Cardiac muscle cell (in vitro differentiated cells and primary cell): ENCODE measurements around the gene ANKRD44. TPM values are rescaled to one million over a fixed set of nuclear protein-coding genes. Genes with fewer than 3 reads are reported as not detected.
"Not testable (repeated sequence)": the region's sequence is repeated elsewhere in the genome, so short reads cannot be mapped to it uniquely, and the experiment has no call there.

Source experiments
- DNase-seq, 2 donors: peaks; one replicate each; pipeline versions ENCODE4 v3.0.0 to v3.0.0-alpha.2; 2010 to 2017; ENCODE audit warnings: low read depth in 1 of 2, low spot score in 1 of 2
- H3K27ac ChIP-seq: fragments of 200-600 bp; sonication (generic); 2 replicates; pipeline ENCODE4 v1.5.1; 2016
- H3K27me3 ChIP-seq: fragments of 200-600 bp; sonication (generic); 2 replicates; pipeline ENCODE4 v1.6.0; 2016; ENCODE audit warnings: control low read depth
- H3K36me3 ChIP-seq: fragments of 200-600 bp; sonication (generic); 2 replicates; pipeline ENCODE4 v1.5.1; 2016; ENCODE audit warnings: control low read depth
- H3K4me1 ChIP-seq: fragments of 200-600 bp; sonication (generic); 2 replicates; pipeline ENCODE4 v1.8.1; 2017; ENCODE audit warnings: low read depth, mild to moderate bottlenecking, mixed run types
- H3K4me3 ChIP-seq: fragments of 200-600 bp; sonication (generic); 2 replicates; pipeline ENCODE4 v1.5.1; 2016; ENCODE audit warnings: mild to moderate bottlenecking
- H3K9me3 ChIP-seq: fragments of 200-600 bp; sonication (generic); 2 replicates; pipeline ENCODE4 v1.5.1; 2017; ENCODE audit warnings: low read depth, mild to moderate bottlenecking, control low read depth
- polyA plus RNA-seq: library from polyadenylated mRNA; unstranded; fragments of >200 nt; fragmentation: Nextera tagmentation; extraction: Ambion mirVana; gene quantifications from 2 replicates; pipeline ENCODE4 v1.2.1, GENCODE V29; 2016
- total RNA-seq: library from RNA; depleted of rRNA; stranded (reverse); fragments of >200 nt; gene quantifications from 2 replicates; pipeline ENCODE4 v1.2.3, GENCODE V29; 2016
- TF ChIP-seq, protein P1 (sequence below): IDR thresholded peaks from 2 replicates; pipeline ENCODE4 v1.5.1; 2012; ENCODE audit warnings: low read depth, mild to moderate bottlenecking, low read length

ANKRD44 gene
- total and polyA plus RNA-seq, 2 experiments from 2014 or later, result 4.0 to 5.0 TPM

DNA sequence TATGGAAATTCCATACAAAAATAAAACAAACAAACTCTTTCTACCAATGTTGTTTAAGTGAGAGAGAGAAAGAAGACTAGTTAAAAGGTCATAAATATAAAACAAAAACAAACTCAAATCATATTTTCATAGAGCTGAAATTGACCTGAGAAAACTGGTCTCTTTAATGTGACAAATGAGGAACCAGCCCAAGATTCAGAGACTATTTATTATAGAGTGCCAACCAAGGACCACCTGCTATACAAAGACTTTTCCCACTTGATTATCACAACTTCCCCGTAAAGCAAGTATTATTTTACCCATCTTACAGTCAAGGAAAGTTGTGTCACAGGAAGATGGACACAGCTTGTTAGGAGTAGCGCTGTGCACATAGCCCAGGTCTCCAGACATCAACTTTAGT lies 13.3 kb downstream of the ANKRD44 start:
- H3K27me3 ChIP-seq, result no peaks in the 10 kb centered on the region
- H3K4me3 ChIP-seq, result no peak overlapping the region
- H3K36me3 ChIP-seq, result no peaks in the 10 kb centered on the region
- TF ChIP-seq, protein P1, sequence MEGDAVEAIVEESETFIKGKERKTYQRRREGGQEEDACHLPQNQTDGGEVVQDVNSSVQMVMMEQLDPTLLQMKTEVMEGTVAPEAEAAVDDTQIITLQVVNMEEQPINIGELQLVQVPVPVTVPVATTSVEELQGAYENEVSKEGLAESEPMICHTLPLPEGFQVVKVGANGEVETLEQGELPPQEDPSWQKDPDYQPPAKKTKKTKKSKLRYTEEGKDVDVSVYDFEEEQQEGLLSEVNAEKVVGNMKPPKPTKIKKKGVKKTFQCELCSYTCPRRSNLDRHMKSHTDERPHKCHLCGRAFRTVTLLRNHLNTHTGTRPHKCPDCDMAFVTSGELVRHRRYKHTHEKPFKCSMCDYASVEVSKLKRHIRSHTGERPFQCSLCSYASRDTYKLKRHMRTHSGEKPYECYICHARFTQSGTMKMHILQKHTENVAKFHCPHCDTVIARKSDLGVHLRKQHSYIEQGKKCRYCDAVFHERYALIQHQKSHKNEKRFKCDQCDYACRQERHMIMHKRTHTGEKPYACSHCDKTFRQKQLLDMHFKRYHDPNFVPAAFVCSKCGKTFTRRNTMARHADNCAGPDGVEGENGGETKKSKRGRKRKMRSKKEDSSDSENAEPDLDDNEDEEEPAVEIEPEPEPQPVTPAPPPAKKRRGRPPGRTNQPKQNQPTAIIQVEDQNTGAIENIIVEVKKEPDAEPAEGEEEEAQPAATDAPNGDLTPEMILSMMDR, result no peak
- DNase-seq, result no peak
- H3K4me1 ChIP-seq, result no peaks in the 10 kb centered on the region
- no peaks in the 10 kb centered on the region for H3K9me3 ChIP-seq
- no peak overlapping the region for H3K27ac ChIP-seq

- Histone ChIP-seq H3K4me3 (no peak overlapping the region), H3K36me3 (no peaks in the 10 kb centered on the region), H3K27ac (no peak overlapping the region), H3K9me3 (no peaks in the 10 kb centered on the region), H3K27me3 (no peaks in the 10 kb centered on the region), H3K4me1 (no peaks in the 10 kb centered on the region)
- no peak for DNase-seq
- TF ChIP-seq, protein P1, result no peak
Observed at GRCh38 chr2:197296835-197297234, 13.7 kb downstream of the ANKRD44 start.

GRCh38 chr2:197294260-197294659 lies 16.3 kb downstream of the ANKRD44 start:
- no peaks in the 10 kb centered on the region for H3K9me3 ChIP-seq
- TF ChIP-seq, protein P1, result no peak
- H3K27me3 ChIP-seq, result no peaks in the 10 kb centered on the region
- no peaks in the 10 kb centered on the region for H3K4me1 ChIP-seq
- no peak for DNase-seq
- H3K27ac ChIP-seq, result no peak overlapping the region
- H3K4me3 ChIP-seq, result no peak overlapping the region
- H3K36me3 ChIP-seq, result no peaks in the 10 kb centered on the region

- Histone ChIP-seq H3K4me1 (no peaks in the 10 kb centered on the region), H3K36me3 (no peaks in the 10 kb centered on the region), H3K9me3 (no peaks in the 10 kb centered on the region), H3K27me3 (no peaks in the 10 kb centered on the region), H3K27ac (no peak overlapping the region), H3K4me3 (no peak overlapping the region)
- TF ChIP-seq, protein P1, result no peak
- peak in 1 of 2 donors; percentile 49 for DNase-seq
Observed at GRCh38 chr2:197293252-197294007, 17.1 kb downstream of the ANKRD44 start.

GRCh38 chr2:197292619-197293018 lies 18.0 kb downstream of the ANKRD44 start:
- H3K36me3 ChIP-seq, result no peaks in the 10 kb centered on the region
- H3K27ac ChIP-seq, result no peak overlapping the region
- H3K9me3 ChIP-seq, result no peaks in the 10 kb centered on the region
- no peaks in the 10 kb centered on the region for H3K27me3 ChIP-seq
- H3K4me1 ChIP-seq, result no peaks in the 10 kb centered on the region
- TF ChIP-seq, protein P1, result no peak
- no peak overlapping the region for H3K4me3 ChIP-seq
- no peak for DNase-seq

- not testable (repeated sequence) for H3K27ac ChIP-seq, H3K36me3 ChIP-seq, H3K9me3 ChIP-seq, DNase-seq, H3K4me1 ChIP-seq, H3K27me3 ChIP-seq, H3K4me3 ChIP-seq
Observed at GRCh38 chr2:197287596-197287932, 23.0 kb downstream of the ANKRD44 start.
